HCT116 (cell line): ENCODE results near the gene KIAA0930.

ENCODE experiments used
- EZH2 ChIP-seq: fragments of 200-600 bp; sonication (generic); IDR thresholded peaks from 2 replicates; pipeline ENCODE4 v1.6.1; 2017; ENCODE audit warnings: antibody characterized with exemption, mixed run types
- YY1 ChIP-seq: IDR thresholded peaks from 2 replicates; pipeline ENCODE4 v1.6.1; 2011; ENCODE audit warnings: low read length, low read depth, moderate library complexity, mild to moderate bottlenecking; ENCODE audit not compliant: insufficient replicate concordance; ENCODE audit errors: extremely low read depth

DNA sequence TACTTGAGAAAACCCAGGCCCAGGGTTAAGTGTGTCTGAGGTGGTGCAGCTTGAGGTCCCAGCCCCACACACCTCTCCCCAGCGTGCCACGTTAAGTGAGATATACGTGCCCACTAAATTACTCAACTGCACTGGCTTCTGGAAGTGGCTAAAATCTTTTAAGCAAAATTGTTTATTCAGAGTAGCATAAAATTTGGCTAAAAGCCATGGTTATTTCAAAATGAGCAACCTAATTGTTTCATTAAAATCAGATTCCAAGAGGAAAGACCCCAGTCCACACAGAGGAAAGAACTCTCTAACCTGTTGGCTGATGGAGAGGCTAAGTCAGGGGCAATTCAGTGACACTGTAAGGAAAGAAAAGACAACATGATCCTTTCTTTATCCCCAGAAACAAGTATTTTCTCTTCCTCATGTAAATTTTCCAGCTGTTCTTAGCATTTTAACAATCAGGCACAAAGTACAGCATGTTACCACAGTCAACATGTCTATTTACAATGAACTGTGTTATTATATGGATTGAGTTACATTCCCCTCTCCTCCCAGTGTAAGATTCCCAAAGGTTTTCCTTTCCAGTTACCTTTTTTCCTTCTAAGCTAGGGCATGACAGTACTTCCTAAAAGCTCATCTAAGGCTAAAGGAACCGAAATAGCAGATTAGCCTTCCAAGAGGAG lies 50.4 kb downstream of the KIAA0930 start:
- no peak for TF ChIP-seq EZH2
- TF ChIP-seq YY1: no peak
